GM10266 (cell line): ENCODE measurements around the gene P2RY10.
"Not testable (repeated sequence)": the region's sequence is repeated elsewhere in the genome, so short reads cannot be mapped to it uniquely, and the experiment has no call there.

Source experiments
- DNase-seq: peaks from one replicate; pipeline ENCODE4 v3.0.0; 2012; ENCODE audit errors: extremely low spot score
- TF ChIP-seq, protein P1 (sequence below): IDR thresholded peaks from 2 replicates; pipeline ENCODE4 v1.5.1; 2012; ENCODE audit warnings: mild to moderate bottlenecking, low read depth; ENCODE audit not compliant: control insufficient read depth, insufficient read depth; ENCODE audit errors: missing control alignments

P2RY10 gene

GRCh38 chrX:78964598-78964997, 19.4 kb downstream of the P2RY10 start:
- TF ChIP-seq, protein P1, sequence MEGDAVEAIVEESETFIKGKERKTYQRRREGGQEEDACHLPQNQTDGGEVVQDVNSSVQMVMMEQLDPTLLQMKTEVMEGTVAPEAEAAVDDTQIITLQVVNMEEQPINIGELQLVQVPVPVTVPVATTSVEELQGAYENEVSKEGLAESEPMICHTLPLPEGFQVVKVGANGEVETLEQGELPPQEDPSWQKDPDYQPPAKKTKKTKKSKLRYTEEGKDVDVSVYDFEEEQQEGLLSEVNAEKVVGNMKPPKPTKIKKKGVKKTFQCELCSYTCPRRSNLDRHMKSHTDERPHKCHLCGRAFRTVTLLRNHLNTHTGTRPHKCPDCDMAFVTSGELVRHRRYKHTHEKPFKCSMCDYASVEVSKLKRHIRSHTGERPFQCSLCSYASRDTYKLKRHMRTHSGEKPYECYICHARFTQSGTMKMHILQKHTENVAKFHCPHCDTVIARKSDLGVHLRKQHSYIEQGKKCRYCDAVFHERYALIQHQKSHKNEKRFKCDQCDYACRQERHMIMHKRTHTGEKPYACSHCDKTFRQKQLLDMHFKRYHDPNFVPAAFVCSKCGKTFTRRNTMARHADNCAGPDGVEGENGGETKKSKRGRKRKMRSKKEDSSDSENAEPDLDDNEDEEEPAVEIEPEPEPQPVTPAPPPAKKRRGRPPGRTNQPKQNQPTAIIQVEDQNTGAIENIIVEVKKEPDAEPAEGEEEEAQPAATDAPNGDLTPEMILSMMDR = no peak

DNA sequence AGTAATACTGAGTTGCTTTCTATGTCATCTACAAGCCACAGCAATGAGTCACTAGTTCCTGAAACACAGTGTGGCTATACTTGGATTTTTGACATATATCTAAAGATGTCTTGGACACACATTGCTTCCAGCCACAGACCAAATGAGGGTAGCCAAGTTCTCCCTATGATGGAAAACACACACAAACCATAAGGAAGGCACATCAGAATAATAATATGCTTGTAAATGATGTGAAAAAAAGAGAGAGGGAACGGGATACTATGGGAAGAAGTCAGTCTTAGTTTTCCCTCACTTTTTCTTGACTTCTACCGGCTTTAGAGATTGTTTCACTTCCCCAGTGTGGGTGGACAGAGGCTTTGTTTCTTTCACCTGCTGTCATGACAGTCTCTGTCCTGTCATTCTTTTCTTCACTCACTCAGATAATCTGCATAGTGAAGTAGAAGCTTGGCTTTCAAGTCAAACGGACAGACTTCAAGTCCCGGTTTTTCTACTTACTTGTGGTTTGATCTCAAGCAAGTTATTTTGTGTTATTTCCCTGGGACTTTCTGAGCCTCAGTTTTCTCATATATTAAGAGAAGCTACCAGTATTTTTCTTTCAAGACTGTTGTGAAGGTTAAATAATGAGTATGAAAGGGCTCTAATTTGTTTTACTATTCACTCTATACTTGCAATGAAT, 34.7 kb downstream of the P2RY10 start:
- DNase-seq = peak; percentile 15
- TF ChIP-seq, protein P1 = no peak

More at GRCh38 chrX:78964598-78964997, 19.4 kb downstream of the P2RY10 start:
- DNase-seq = no peak

DNA sequence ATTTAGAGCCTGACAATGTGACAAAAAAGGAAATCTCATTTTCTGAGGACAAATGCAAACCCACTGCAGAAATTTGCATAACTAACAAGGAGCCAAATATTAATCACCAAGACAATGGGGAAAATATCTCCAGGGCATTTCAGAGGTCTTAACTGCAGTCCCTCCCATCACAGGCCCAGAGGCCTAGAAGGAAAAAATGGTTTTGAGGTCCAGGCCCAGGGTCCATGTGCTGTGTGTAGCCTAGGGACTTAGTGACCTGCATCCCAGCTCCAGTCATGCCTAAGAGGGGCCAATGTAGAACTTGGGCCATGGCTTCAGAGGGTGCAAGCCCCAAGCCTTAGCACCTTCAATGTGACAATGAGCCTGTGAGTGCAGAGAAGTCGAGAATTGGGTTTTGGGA, 44.2 kb downstream of the P2RY10 start:
- TF ChIP-seq, protein P1 = no peak
- DNase-seq = no peak

DNA sequence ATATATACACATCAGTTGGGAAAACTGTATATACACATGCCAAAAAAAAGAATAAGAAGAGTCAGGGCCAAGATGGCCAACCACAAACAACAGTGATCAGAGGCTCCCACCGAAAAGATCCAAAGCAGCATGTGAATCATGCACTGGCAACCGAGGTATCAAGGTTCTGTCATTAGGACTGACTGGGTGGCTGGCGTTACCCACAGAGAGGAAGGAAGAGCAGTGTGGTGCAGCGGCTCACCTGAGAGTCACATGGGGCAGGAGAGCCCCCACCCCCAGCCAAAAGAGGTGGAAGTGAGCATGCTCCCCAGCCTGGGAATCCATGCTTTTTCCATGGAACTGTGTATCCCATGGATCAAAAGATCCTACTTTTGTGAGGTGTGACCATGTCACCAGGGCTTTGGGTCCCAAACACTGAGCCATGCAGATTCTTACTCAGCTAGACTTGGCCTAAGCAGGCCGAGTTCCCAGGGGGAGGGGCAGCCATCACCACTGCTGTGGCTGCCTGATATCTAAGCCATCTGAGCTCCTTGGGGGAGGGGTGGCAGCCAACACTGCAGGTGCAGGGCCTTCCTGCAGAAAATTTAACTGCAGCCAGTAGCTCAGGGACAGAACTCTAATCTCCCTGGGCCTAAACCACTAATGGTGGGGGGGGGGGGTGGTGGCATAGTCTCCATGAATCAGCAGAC, 52.8 kb downstream of the P2RY10 start:
- TF ChIP-seq, protein P1 = no peak
- DNase-seq = no peak

DNA sequence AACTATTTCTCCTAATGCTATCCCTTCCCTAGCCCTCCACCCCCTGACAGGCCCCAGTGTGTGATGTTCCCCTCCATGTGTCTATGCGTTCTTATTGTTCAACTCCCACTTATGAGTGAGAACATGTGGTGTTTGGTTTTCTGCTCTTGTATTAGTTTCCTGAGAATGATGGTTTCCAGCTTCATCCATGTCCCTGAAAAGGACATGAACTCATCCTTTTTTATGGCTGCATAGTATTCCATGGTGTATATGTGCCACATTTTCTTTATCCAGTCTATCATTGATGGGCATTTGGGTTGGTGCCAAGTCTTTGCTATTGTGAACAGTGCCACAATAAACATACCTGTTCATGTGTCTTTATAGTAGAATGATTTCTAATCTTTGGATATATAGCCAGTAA, 62.3 kb downstream of the P2RY10 start:
- DNase-seq = not testable (repeated sequence)
